ENCODE measurements around the gene COL20A1.
"Not testable (repeated sequence)": the region's sequence is repeated elsewhere in the genome, so short reads cannot be mapped to it uniquely, and the experiment has no call there.

Gene COL20A1

DNA sequence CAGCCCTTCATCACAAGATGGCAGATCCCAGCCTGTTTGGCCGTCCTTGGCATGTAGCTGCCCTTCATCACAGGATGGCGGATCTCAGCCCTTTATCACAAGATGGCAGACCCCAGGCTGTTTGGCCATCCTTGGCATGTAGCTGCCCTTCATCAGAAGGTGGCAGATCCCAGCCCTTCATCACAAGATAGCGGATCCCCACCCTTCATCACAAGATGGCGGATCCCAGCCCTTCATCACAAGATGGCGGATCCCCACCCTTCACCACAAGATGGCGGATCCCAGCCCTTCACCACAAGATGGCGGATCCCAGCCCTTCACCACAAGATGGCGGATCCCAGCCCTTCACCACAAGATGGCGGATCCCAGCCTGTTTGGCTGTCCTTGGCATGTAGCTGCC, 42.1 kb downstream of the COL20A1 start:
- not testable (repeated sequence) for H3K9me3 ChIP-seq (ENCODE audit: control insufficient read depth in 2 of 2, low read length in 2 of 2); H3K27me3 ChIP-seq (ENCODE audit: control insufficient read depth in 2 of 2, insufficient read depth in 2 of 2, low read length in 2 of 2); H3K27ac ChIP-seq (ENCODE audit: low read depth in 2 of 2, low read length in 2 of 2); H3K4me3 ChIP-seq (ENCODE audit: low read length in 2 of 2); H3K9ac ChIP-seq (ENCODE audit: low read depth in 1 of 2, low read length in 2 of 2); H3K36me3 ChIP-seq (ENCODE audit: control insufficient read depth in 2 of 2, insufficient read depth in 2 of 2, low read length in 2 of 2); H3K4me1 ChIP-seq (ENCODE audit: control insufficient read depth in 2 of 2, insufficient read depth in 2 of 2, low read length in 2 of 2)

DNA sequence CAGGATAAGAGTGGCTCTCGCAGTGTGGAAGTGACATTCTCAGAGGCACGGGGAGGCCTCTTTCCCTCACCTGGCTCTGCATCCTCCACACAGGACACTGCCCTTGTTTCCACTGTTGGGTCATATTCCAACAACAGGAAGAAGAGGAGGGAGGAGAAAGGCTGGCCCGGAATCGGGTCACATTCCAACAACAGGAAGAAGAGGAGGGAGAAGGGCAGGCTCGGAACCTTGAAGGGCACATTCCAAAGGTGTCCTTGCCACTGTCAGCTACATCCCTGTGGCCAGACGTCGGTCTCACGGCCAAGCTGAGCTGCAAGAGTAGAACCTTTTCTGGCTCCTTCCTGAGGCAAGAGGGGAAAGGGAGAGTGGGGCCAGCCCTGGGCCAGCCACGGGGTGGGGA, 42.7 kb downstream of the COL20A1 start:
- Histone ChIP-seq H3K36me3 (ENCODE audit: control insufficient read depth in 2 of 2, insufficient read depth in 2 of 2, low read length in 2 of 2) (no peaks in the 10 kb centered on the region), H3K4me1 (ENCODE audit: control insufficient read depth in 2 of 2, insufficient read depth in 2 of 2, low read length in 2 of 2) (no peaks in the 10 kb centered on the region), H3K4me3 (ENCODE audit: low read length in 2 of 2) (no peak overlapping the region), H3K9ac (ENCODE audit: low read depth in 1 of 2, low read length in 2 of 2) (no peak overlapping the region), H3K27me3 (ENCODE audit: control insufficient read depth in 2 of 2, insufficient read depth in 2 of 2, low read length in 2 of 2) (peaks cover 4 to 6% of the 10 kb centered on the region in 2 donors), H3K9me3 (ENCODE audit: control insufficient read depth in 2 of 2, low read length in 2 of 2) (no peaks in the 10 kb centered on the region), H3K27ac (ENCODE audit: low read depth in 2 of 2, low read length in 2 of 2) (no peak overlapping the region)

DNA sequence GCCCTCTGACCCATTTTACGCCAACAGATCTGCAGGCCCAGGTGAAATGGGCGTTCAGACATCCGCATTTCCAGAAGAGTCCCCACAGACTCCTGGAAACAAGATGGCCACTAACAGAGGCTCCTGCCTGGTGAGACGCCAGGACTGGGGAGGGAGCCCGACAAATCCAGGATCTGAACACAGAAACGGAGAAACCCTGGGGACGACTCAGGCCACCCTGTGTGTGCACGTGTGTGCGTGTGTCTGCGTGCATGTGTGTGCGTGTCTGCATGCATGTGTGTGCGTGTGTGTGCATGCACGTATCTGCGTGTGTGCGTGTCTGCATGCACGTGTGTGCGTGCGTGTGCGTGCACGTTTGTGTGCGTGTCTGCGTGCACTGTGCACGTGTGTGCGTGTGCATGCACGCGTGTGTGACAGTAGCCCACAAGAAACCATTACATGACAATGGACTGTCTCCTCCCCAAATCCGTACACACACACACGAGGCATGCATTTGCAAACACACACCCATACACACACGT, 43.3 kb downstream of the COL20A1 start:
- H3K9me3 ChIP-seq (ENCODE audit: control insufficient read depth in 2 of 2, low read length in 2 of 2): no peaks in the 10 kb centered on the region
- no peaks in the 10 kb centered on the region for H3K36me3 ChIP-seq (ENCODE audit: control insufficient read depth in 2 of 2, insufficient read depth in 2 of 2, low read length in 2 of 2)
- peaks cover 4 to 6% of the 10 kb centered on the region in 2 donors for H3K27me3 ChIP-seq (ENCODE audit: control insufficient read depth in 2 of 2, insufficient read depth in 2 of 2, low read length in 2 of 2)
- H3K9ac ChIP-seq (ENCODE audit: low read depth in 1 of 2, low read length in 2 of 2): no peak overlapping the region
- no peak overlapping the region for H3K4me3 ChIP-seq (ENCODE audit: low read length in 2 of 2)
- no peaks in the 10 kb centered on the region for H3K4me1 ChIP-seq (ENCODE audit: control insufficient read depth in 2 of 2, insufficient read depth in 2 of 2, low read length in 2 of 2)
- no peak overlapping the region for H3K27ac ChIP-seq (ENCODE audit: low read depth in 2 of 2, low read length in 2 of 2)

DNA sequence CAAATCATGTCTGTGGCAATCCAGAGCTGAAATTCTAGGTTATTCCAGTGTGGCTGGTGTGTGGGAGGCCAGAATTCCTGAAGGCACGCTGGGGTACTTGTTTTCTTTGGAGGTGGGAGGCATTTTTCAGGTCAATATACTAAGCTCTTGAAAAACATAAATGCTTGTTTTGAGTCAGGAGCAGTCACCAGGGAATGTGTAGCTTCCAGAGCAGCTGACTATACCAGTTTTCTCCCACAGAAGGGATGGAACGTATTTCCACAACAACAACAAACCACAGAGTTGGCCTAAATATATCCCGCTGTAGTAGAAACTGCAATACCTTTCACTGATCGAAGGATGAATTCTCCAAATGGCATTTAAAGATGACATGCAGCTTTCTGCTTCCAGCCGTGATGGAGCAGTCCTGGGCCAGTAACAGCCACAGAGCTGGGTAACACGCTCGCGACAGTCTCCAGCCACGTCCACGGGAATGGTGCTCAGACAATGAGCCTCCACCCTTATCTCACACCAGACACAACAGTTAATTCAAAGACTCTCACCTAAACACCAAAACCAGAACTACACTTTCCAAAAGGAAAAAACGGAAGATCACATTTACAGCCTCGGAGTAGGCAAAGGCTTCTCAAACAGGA, 44.9 kb downstream of the COL20A1 start:
- Histone ChIP-seq H3K9me3 (ENCODE audit: control insufficient read depth in 2 of 2, low read length in 2 of 2) (no peaks in the 10 kb centered on the region), H3K4me1 (ENCODE audit: control insufficient read depth in 2 of 2, insufficient read depth in 2 of 2, low read length in 2 of 2) (no peaks in the 10 kb centered on the region), H3K36me3 (ENCODE audit: control insufficient read depth in 2 of 2, insufficient read depth in 2 of 2, low read length in 2 of 2) (no peaks in the 10 kb centered on the region), H3K9ac (ENCODE audit: low read depth in 1 of 2, low read length in 2 of 2) (no peak overlapping the region), H3K4me3 (ENCODE audit: low read length in 2 of 2) (no peak overlapping the region), H3K27me3 (ENCODE audit: control insufficient read depth in 2 of 2, insufficient read depth in 2 of 2, low read length in 2 of 2) (peaks cover 4 to 6% of the 10 kb centered on the region in 2 donors), H3K27ac (ENCODE audit: low read depth in 2 of 2, low read length in 2 of 2) (no peak overlapping the region)

DNA sequence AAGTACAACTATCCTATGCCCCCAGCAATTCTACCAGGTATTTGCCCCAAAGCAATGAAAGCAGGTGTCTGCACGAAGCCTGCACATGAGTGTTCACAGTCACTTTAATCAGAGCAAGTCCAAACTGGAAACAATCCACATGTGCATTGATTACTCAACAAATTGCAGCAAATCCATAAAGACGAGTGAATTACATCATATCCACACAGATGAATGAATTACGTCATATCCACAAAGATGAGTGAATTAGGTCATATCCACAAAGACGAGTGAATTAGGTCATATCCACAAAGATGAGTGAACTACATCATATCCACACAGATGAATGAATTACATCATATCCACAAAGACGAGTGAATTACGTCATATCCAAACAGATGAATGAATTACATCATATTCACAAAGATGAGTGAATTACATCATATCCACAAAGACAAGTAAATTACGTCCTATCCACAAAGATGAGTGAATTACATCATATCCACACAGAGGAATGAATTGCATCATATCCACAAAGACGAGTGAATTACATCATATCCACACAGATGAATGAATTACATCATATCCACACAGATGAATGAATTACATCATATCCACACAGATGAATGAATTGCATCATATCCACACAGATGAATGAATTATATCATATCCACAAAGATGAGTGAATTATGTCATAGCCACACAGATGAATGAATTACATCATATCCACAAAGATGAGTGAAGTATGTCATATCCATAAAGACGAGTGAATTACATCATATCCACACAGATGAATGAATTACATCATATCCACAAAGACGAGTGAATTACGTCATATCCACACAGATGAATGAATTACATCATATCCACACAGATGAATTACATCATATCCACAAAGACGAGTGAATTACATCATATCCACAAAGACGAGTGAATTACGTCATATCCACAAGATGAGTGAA, 46.4 kb downstream of the COL20A1 start:
- H3K27ac ChIP-seq (ENCODE audit: low read depth in 2 of 2, low read length in 2 of 2); H3K4me1 ChIP-seq (ENCODE audit: control insufficient read depth in 2 of 2, insufficient read depth in 2 of 2, low read length in 2 of 2); H3K4me3 ChIP-seq (ENCODE audit: low read length in 2 of 2); H3K27me3 ChIP-seq (ENCODE audit: control insufficient read depth in 2 of 2, insufficient read depth in 2 of 2, low read length in 2 of 2); H3K36me3 ChIP-seq (ENCODE audit: control insufficient read depth in 2 of 2, insufficient read depth in 2 of 2, low read length in 2 of 2); H3K9ac ChIP-seq (ENCODE audit: low read depth in 1 of 2, low read length in 2 of 2); H3K9me3 ChIP-seq (ENCODE audit: control insufficient read depth in 2 of 2, low read length in 2 of 2): not testable (repeated sequence)

DNA sequence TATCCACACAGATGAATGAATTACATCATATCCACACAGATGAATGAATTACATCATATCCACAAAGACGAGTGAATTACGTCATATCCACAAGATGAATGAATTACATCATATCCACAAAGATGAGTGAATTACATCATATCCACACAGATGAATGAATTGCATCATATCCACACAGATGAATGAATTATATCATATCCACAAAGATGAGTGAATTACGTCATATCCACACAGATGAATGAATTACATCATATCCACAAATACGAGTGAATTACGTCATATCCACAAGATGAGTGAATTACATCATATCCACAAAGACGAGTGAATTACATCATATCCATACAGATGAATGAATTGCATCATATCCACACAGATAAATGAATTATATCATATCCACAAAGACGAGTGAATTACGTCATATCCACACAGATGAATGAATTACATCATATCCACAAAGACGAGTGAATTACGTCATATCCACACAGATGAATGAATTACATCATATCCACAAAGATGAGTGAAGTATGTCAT, 47.2 kb downstream of the COL20A1 start:
- H3K27me3 ChIP-seq (ENCODE audit: control insufficient read depth in 2 of 2, insufficient read depth in 2 of 2, low read length in 2 of 2); H3K4me3 ChIP-seq (ENCODE audit: low read length in 2 of 2); H3K36me3 ChIP-seq (ENCODE audit: control insufficient read depth in 2 of 2, insufficient read depth in 2 of 2, low read length in 2 of 2); H3K9me3 ChIP-seq (ENCODE audit: control insufficient read depth in 2 of 2, low read length in 2 of 2); H3K27ac ChIP-seq (ENCODE audit: low read depth in 2 of 2, low read length in 2 of 2); H3K9ac ChIP-seq (ENCODE audit: low read depth in 1 of 2, low read length in 2 of 2); H3K4me1 ChIP-seq (ENCODE audit: control insufficient read depth in 2 of 2, insufficient read depth in 2 of 2, low read length in 2 of 2): not testable (repeated sequence)

DNA sequence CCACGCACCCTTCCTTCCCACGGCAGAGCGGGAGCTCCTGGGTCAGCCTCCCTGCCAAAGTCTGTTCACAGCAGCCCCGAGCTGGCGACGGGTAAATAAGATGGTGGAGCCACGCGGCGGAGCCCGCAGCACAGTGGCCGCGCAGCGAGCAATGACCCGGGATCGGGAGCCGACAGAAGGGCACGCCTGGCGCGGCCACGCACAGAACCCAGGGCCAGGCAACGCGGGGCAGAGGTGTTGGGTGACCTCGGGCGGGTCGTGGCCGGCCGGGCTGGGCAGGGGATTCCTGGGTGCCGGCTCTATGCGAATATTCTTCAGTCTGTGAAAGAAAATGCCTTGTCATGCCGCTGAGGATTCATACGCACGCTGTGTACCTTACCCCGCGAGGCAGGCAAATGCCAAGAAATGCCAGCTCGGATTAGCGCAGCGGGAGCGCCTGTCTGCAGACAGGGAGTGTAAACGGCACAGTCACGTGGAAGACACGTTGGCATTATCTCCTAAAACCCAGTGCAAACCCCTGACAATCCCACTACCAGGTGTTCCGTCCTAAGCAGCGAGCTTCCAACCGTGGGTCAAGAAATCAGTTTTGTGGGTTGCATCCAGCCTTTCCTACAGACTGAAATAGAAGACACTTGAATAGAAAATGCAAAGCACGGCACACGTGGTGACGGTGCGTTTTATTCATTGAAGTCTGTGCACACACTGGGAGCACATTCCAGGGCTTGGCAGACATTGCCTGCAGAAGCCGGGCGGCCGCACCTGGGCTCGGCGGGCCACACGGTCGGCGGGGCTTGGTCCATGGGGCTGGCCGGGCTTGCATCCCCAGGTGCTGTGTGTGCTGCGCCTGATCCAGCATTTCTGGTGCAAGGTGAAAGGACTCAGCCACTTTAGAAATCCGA, 49.8 kb downstream of the COL20A1 start:
- no peak overlapping the region for H3K9ac ChIP-seq (ENCODE audit: low read depth in 1 of 2, low read length in 2 of 2)
- no peaks in the 10 kb centered on the region for H3K36me3 ChIP-seq (ENCODE audit: control insufficient read depth in 2 of 2, insufficient read depth in 2 of 2, low read length in 2 of 2)
- H3K4me3 ChIP-seq (ENCODE audit: low read length in 2 of 2): no peak overlapping the region
- H3K4me1 ChIP-seq (ENCODE audit: control insufficient read depth in 2 of 2, insufficient read depth in 2 of 2, low read length in 2 of 2): no peaks in the 10 kb centered on the region
- no peaks in the 10 kb centered on the region for H3K9me3 ChIP-seq (ENCODE audit: control insufficient read depth in 2 of 2, low read length in 2 of 2)
- no peaks in the 10 kb centered on the region for H3K27me3 ChIP-seq (ENCODE audit: control insufficient read depth in 2 of 2, insufficient read depth in 2 of 2, low read length in 2 of 2)
- H3K27ac ChIP-seq (ENCODE audit: low read depth in 2 of 2, low read length in 2 of 2): no peak overlapping the region

DNA sequence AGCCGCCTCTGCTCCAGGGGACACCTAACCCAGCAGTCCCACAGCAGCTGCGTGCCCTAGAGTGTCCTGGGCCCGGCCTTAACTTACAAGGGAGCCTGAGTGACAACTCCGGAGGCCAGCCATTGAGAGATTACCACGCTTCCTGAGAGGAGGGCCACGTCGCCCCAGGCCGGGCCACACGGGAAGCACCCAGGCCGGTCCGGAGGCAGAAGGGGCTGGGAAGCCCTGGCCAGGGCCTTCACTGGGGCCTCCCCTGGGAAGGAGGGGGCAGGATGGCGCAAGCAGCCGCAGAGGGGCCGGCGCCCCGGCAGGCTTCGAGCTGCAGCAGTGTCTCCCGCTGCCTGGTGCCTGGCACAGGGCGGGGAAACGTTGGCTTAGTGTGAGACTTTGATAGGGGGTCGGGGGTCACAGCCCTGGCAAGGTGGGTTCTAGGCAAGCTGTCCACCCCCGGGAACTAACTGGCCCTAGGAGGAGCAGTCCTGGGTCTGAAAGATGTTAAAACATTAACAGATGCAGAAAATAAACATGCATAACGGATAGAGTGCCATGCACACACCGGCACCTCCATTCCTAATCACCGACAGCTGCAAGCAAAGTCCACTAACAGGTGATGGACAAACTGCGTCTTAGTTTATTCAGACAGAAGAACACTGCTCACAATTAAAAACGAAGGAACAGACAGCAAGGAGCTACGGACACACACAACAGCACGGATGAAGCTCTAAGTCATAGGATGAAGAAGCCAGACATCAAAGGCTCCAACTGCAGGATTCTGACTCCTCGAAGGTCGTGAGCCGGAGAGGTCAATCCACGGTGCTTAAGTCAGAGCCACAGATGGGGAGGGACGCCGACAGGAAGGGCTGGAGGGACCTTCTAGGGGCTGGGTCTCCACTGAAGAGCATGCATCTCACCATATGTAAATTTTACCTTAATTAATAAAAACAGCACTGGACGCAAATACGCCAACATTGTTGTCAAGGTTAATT, 50.8 kb downstream of the COL20A1 start:
- no peak overlapping the region for H3K27ac ChIP-seq (ENCODE audit: low read depth in 2 of 2, low read length in 2 of 2)
- no peaks in the 10 kb centered on the region for H3K4me1 ChIP-seq (ENCODE audit: control insufficient read depth in 2 of 2, insufficient read depth in 2 of 2, low read length in 2 of 2)
- no peak overlapping the region for H3K4me3 ChIP-seq (ENCODE audit: low read length in 2 of 2)
- H3K27me3 ChIP-seq (ENCODE audit: control insufficient read depth in 2 of 2, insufficient read depth in 2 of 2, low read length in 2 of 2): no peaks in the 10 kb centered on the region
- H3K9me3 ChIP-seq (ENCODE audit: control insufficient read depth in 2 of 2, low read length in 2 of 2): no peaks in the 10 kb centered on the region
- H3K36me3 ChIP-seq (ENCODE audit: control insufficient read depth in 2 of 2, insufficient read depth in 2 of 2, low read length in 2 of 2): no peaks in the 10 kb centered on the region
- no peak overlapping the region for H3K9ac ChIP-seq (ENCODE audit: low read depth in 1 of 2, low read length in 2 of 2)
